NCI-H2081 treated with DMSO at 0.1 percent for 48 hours (cell line): ENCODE measurements around the gene KDM4C.
"Not testable (repeated sequence)": the region's sequence is repeated elsewhere in the genome, so short reads cannot be mapped to it uniquely, and the experiment has no call there.

Experiments used
- DNase-seq: peaks from one replicate; lab custom pipeline; 2025; lab: John Stamatoyannopoulos, UW

The KDM4C gene

DNA sequence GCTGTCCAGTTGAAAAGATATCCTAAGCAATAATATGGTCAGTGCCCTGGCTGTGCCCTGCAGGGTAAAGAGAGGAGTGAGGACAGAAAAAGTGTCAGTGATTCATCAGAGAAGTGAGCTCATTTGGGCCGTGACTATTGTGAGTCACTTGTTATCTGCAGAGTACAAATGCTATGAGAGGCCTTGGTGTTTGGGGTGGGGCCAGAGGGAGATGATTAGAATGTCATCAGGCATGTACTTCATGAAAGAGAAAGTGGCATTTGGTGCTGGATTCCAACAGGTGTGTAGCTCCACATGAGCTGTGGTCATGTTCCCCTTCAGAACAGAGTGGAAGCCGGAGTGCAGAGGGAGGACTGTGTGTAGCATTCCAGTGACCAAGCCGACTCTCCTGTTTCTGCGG lies 174.1 kb downstream of the KDM4C start:
- DNase-seq: no peak

DNA sequence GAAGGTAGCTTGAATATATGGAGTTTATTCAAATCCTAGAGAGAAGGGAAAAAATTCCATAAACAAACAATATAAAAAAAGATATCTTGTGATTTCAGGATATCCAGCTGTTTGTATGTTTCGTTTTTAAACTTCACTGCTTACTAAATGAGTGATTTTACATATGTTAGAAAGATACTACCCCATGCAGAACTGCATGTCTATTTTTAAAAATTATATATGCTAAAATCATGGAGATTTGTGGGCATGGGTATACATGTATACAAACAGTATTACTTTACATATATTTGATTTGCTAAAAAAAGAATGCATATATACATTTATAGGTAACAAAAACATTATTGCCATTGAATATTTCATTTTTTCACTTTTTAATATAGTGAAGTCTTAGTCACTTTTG lies 178.3 kb downstream of the KDM4C start:
- no peak for DNase-seq

DNA sequence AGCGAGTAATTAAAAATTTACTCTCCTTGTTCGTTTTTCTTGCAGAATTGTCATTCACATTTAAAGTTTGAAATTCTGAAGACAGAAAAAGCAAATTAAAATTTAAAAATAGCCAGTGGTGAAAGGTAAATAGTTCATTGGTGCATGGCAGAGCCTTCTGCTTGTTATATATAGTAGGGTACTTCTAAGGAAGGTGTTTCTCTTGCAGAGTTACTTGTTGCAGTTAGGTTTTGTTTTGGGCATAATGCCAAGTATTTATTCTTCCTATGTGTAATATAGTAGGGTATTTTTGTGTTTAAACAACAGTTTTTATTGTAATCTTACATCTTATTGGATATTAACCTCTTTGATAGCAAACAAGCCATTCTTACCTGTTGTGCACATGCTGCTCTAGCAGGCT lies 179.4 kb downstream of the KDM4C start:
- no peak for DNase-seq

DNA sequence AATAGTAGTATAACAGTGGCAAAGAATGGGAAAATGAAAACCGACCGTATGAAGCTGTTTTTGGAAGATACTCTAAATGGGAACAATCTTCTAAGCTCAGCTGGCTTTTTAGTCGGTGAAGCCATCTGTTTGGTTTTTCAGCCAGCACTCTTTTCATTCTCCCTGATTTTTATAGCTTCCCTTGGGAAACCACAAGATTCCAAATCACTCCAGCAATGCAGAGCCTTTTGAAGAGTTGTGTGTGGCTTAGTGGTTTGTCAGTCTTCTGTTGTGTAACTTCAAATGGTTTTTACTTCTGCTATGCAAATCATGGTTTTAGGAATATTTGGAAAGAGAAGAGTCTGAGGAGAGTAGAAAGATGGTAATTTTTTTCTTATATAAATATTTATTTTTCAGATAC lies 180.7 kb downstream of the KDM4C start:
- DNase-seq: no peak

DNA sequence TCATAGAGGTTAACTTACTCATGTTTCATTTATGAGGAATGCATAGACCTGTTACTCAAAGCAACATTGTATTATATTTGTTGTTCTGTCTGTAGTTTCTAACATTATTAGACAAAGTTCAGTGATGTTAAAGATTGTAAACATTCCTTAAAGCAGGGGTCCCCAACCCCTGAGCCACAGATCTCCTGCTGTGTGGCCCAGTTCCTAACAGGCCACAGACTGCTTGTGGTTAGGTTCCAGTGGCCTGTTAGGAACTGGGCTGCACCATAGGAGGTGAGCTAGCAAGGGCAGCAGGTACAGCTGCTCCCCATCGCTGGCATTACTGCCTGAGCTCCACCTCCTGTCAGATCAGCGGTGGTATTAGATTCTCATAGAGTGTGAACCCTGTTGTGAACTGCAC lies 181.1 kb downstream of the KDM4C start:
- no peak for DNase-seq

DNA sequence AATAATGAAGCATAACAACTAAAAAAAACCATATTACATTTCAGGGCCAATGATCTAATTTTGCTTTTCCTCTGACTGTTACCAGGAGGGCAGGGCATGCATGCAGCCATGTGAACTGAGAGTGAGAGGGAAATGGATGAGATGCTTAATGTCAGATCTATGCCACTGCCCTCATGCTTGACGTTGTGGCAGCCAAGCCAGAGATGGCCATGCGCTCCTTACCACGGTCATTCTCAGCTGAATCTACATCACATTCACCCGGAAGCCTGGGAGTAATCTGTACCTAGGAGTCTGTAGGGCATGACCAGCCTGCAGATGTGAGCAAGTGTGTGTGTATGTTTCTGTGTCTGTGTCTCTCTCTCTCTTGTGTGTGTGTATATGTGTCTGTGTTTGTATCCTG lies 183.7 kb downstream of the KDM4C start:
- DNase-seq: no peak

DNA sequence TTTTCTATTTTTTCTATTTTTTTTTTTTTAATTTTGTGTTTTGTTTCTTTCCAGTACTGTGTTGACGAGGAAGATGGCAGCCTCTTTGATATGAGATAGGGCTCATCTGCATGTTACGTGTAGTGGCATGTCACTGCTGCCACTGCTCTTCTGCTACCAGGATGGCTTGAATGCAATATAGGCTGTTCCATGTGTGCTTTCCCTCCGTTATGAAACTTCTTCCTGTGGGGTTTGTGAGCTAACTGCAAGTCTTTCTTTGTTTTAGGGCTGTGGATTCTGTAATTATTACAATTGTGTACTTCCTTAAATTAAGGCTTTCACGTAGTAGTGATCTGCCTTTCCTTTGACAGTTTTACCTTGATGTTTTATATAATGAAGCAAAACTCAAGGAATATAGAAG lies 184.6 kb downstream of the KDM4C start:
- no peak for DNase-seq

DNA sequence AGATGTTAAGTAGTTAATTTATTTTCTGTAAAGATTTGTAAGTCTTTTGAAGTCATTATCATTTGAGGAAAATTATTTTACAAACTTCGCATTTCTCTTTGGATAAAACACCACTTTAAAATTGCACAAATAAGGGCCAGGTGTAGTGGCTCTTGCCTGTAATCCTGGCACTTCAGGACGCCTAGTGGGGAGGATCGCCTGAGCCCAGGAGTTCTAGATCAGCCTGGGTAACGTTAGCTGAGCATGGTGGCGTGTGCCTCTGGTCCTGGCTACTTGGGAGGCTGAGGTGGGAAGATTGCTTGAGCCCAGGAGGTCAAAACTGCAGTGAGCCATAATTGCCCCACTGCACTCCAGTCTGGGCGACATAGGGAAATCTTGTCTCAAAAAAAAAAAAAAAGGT lies 185.5 kb downstream of the KDM4C start:
- no peak for DNase-seq

DNA sequence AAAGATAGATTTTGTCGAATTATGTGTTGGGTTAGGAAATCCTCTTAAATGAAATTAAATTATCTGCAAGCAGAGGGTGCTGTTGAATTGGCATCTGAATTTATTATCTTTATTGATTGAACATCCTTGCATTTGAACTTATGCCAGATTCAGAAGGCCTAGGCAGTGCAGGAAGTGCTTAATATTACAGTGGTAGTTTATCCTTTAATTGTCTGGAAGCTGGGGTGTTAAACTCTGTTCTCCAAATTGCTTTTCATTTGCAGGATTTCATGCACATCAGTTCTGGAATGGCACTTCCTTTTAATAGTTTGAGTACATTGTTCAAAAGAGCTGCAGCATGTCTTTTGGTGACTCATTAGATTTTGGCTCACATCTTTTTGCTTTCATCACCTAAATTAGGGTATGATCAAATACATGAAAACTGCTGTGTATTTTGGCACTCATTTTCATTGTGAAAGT lies 186.3 kb downstream of the KDM4C start:
- DNase-seq: peak; percentile 85

DNA sequence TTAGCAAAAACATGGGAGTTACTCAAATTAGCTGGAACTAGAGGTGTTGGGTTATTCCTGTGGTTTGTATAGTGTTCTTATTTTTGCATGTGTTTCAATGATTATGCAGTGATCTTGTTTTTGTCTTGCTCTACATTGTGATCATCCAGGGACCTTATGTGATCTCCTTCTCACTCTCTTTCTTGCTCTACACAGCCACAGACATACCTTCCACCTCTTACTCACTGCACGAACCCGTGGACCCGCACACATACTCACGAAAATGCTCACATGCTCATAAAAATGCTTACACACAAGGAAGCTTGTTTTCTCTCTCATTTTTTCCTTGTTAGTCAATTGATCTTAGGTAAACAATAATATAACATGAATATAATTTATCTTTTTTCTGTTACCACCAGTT lies 187.1 kb downstream of the KDM4C start:
- no peak for DNase-seq

DNA sequence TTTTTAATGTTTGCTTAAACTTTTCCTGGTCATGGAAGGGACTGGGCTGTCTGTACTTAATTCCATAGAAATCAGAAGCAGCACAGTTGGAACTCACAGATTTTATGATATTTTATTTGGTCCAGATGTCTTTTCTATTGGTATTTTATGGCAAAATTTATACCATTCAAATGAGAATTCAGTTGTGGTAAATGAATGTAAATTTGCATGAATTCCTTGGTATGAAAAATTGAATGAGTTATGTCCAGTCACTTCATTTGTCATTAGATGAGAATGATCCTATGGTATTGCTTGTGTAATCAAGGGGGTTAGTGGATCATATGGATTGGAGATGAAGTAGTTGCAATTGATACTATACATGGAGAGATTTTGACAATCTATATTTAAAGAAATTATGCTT lies 188.0 kb downstream of the KDM4C start:
- DNase-seq: no peak

DNA sequence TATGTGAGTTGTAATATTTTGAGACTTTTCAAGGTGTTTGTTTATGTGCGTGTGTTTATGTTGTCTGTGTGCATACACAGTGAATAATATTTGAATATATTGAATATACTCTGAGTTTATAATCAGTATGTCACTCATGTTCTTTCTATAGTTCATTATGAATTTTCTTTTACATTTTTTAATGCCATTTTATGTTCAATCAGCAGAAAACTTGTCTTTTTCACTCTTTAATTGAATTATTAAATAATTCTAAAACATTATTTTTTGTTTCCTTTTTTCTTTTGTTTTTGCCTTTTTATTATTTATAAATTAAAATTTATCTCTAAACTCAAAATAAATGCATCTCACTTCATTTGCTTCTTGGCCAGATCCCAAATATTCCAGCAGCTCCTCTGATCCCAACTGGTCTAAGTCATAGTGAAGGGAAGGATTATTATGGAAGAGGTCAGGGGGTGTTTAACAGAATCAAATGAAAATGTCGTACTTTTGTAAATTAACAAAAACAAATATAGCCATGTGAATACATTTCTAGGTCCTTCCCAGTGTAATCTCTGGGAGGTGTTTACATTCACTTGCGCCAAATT lies 188.9 kb downstream of the KDM4C start:
- DNase-seq: no peak

DNA sequence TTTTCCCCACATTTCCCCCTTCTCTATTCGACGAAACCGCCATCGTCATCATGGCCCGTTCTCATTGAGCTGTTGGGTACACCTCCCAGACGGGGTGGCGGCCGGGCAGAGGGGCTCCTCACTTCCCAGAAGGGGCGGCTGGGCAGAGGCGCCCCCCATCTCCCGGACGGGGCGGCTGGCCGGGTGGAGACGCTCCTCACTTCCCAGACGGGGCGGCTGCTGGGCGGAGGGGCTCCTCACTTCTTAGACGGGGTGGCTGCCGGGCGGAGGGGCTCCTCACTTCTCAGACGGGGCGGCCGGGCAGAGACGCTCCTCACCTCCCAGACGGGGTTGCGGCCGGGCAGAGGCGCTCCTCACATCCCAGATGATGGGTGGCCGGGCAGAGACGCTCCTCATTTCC lies 191.1 kb downstream of the KDM4C start:
- DNase-seq: not testable (repeated sequence)

DNA sequence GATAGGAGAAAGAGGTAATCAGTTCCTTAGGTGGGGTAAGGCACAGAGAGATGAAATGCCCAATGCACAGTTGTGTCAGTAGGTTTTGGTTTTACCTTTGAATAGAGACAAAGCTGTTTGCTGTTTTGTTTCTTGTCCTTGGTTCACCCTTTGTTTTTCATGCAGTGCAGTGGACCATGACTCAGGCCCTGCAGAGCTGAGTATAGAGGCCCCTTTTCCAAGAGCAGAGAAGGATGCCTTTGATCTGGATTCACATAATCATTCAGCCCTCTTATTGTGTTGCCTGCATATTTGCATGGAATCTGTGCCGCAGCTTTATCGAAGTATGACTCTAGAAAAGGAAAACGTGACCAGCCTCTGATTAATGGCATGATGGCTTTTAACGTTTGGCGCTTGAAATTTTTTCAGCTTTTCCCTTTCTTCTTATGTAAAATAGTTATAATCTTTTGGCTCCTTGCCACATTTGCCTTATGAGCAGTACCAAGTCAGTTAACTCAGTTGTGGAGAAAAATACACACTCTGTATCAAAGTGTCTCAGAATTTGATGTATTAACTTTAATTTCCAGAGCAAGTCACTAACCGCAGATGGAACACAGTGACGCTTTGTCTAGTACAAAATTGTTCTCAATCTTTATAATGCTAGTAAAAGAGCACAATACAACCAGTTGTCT lies 197.6 kb downstream of the KDM4C start:
- DNase-seq: no peak

DNA sequence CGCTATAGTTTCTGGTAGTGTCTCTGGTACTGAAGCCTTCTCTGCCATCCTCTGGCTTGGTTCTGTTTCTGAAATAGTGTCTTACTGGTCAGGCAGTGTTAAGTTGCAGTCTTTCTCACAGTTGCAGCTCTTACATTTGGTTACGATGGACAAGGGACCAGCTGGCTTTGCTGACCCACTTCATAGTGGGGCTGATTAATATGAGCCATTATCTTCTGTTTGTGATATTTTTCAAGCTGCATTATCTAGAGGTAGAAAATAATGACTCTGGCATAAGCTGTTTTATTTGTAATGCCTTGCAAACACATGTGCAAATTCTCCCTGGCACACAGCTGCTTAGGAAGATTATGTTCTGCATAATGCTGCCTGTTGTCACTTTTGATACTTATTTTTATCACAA lies 199.1 kb downstream of the KDM4C start:
- no peak for DNase-seq

DNA sequence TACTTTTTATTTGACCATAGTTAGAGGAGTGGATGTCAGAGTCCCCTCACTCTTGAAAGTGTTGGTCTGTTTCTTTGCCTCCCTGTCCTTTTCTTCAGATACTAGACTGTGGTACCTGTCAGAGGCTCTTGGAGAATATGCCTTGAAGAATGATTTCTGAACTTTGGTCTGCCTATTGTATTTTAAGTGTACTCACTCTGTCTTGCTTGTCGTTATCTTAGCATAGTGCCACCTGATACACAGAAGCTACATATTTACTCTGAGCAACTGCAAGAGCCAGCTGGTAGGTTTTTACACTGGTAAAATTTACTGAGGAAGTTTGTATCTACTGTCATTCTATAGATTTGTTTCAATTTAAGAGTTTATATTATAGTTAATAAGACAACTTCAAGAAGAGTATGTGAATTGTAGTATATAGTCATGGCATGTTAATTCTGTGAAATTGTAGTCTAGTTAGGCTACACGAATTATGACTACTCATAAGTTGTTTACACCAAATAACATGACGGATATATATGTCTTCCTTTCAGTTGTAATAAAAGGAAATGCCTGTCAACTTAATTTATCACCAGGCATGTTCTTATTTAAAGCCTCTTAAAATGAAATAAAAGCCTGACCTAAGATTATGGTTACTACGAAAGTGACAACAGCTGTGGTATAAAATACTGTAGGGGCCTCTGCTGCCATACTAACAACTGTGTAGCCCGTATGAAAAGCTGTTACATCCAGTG lies 201.7 kb downstream of the KDM4C start:
- DNase-seq: no peak

DNA sequence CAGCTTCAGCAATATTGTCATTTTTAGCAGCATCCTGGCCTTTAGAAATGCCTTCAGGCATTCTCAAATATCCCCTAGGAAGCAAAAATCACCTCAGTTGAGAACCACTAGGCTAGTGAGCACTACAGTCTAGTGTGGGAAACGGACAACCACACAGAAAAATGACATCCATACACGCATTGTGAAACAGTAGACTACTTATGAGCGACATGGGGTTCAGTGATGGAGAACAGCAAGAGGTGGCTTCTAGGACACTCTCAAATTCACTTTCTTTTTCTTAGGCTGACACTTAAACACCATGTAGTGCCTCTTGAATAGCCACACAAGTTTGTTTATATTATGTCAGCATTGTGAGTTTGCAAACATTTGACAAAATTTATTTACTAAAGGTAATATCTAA lies 203.0 kb downstream of the KDM4C start:
- no peak for DNase-seq

DNA sequence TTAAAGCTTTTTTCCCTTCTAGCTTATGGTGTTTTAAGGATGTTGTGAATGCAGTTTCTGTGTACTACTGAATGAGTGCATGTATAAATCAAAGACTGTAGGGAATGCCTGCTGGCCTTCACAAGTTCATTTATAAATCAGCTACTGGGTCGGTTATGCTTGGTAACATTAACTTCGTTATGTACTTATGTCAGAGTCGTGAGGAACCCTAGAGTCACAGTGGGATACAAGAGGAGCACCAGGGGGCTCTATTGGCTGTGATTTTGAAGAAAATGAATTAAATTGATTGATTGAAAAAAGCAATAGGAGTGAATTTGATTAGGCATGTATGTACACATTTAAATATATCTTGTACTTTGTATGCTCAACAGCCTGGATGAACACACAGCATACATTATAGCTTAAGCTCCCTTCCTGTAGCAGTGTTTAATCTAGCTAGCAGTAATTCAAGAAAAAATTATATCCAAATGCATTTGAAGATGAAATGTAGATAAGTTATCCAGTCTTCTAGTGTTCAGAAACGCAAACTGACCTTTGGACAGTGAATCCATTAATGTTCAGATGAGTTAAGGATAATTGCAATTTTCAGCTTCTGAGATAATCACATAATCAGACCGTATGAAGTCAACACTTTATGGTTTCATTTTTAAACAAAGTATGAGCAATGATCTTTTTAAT lies 204.2 kb downstream of the KDM4C start:
- peak; percentile 25 for DNase-seq

DNA sequence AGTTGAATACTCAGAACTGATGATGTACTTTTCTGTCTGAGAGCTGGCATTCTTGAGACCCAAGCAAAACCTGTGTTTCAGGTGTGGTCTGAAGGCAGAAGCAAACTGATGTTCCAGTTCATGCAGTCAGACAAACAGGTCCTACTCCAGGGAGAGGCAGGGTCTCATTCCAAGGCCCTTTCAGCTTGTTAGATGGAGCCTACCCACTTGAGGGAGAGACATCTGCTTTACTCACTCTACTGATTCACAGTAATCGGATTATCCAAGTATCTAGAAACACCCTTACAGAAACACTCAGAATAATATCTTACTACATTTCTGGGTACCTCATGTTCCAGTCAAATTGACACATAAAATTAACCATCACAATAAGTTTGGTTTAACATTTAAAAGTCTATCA lies 207.8 kb downstream of the KDM4C start:
- DNase-seq: no peak

DNA sequence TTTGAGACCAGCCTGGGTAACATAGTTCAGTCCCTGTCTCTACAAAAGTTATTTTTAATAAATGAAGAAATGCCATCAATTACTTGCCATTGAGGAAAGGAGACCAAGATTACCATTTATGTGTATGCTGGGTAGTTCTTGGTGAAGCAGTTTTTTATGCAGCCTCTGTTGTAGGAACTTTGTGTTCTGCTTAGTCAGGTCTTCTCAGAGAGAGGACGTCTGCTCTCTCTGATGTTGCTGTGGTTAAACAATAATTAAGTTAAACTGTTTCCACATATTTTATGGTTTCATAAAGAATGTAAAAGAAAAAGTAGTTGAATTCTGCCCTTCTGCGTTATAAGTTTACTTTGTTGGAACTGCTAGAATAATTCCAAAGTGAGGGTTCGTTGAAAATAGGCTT lies 210.5 kb downstream of the KDM4C start:
- no peak for DNase-seq

DNA sequence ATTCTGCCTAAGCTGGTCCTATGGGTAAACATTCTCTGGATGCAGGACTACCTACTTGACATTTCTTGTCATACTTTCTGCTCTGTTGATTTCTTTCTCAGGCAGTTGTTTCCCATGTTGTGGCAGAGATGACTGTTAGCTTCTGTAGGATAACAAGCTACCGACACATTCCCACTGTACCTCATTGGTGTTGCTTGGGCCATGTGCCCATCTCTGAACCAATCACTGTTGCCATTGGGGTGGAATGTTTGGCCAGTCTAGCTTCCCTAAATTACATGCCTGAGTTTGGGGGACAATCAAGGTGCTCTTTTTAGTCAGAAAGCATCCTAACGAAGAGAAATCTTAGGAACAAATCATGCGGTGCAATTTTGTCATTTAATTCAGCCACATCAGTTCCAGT lies 212.0 kb downstream of the KDM4C start:
- no peak for DNase-seq

DNA sequence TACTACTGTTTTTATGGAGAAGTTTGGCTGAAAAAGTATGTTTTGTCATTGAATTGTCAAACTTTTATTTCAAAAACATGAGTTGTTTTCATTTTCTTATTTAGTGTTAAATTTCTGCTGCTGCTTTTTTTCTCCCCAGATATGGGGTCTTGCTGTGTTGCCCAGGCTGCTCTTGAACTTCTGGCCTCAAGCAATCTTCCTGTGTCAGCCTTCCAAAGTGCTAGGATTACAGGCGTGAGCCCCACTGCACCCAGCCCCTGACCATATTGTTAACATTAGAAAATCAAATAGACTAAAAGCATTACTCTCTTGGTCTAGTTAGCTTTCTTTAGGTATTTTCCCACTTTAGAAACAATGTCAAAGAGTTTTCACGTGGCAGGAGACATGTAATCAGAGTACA lies 215.3 kb downstream of the KDM4C start:
- no peak for DNase-seq

DNA sequence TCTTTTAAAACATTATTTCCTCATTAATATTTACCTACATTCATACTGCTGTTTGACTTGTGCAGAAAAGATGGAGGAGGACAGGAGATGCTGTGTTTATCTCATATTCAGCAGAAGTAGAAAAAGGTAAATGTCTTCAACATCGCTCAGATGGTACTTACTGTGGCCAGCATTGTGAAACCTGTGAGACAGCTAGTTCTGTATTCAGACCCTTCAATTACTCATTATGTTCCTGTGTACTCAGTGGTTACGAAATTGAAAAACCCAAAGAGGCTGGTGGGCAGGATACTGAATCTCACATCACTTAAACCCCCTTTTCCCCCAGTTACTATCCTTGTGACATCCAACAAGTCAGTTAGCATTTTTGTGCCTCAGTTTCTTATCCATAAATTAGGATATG lies 216.0 kb downstream of the KDM4C start:
- no peak for DNase-seq
